Measurements from ENCODE around the gene KMT2E.
A peak's percentile ranks its signal among the peaks of the same experiment; 100 is the strongest.

The KMT2E gene

GRCh38 chr7:105101864-105102263, 87.9 kb downstream of the KMT2E start (continued):
- TF ChIP-seq, protein P1, sequence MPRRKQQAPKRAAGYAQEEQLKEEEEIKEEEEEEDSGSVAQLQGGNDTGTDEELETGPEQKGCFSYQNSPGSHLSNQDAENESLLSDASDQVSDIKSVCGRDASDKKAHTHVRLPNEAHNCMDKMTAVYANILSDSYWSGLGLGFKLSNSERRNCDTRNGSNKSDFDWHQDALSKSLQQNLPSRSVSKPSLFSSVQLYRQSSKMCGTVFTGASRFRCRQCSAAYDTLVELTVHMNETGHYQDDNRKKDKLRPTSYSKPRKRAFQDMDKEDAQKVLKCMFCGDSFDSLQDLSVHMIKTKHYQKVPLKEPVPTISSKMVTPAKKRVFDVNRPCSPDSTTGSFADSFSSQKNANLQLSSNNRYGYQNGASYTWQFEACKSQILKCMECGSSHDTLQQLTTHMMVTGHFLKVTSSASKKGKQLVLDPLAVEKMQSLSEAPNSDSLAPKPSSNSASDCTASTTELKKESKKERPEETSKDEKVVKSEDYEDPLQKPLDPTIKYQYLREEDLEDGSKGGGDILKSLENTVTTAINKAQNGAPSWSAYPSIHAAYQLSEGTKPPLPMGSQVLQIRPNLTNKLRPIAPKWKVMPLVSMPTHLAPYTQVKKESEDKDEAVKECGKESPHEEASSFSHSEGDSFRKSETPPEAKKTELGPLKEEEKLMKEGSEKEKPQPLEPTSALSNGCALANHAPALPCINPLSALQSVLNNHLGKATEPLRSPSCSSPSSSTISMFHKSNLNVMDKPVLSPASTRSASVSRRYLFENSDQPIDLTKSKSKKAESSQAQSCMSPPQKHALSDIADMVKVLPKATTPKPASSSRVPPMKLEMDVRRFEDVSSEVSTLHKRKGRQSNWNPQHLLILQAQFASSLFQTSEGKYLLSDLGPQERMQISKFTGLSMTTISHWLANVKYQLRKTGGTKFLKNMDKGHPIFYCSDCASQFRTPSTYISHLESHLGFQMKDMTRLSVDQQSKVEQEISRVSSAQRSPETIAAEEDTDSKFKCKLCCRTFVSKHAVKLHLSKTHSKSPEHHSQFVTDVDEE (CRISPR knock-in tag; IDR thresholded peaks at IDR 0.05): no peak

- ATAC-seq: no peak; the same call in 2 of the 3 replicates
- TF ChIP-seq ISL1 (CRISPR knock-in tag; IDR thresholded peaks at IDR 0.05): 0 out of 2 replicates have a peak, but pooled peaks have one; percentile 10
- no peak for TF ChIP-seq CSDC2 (CRISPR knock-in tag; IDR thresholded peaks at IDR 0.05)
- no peak for TF ChIP-seq ZNF70 (CRISPR knock-in tag; IDR thresholded peaks at IDR 0.05)
- peak; percentile 18; the same call in 1 of the 2 replicates for TF ChIP-seq TCF4 (CRISPR knock-in tag; IDR thresholded peaks at IDR 0.05; ENCODE audit: borderline replicate concordance)
- TF ChIP-seq SNAI2 (CRISPR knock-in tag; IDR thresholded peaks at IDR 0.05): no peak
- no peak for TF ChIP-seq TOX (CRISPR knock-in tag; IDR thresholded peaks at IDR 0.05; ENCODE audit: borderline replicate concordance)
- TF ChIP-seq, protein P2, sequence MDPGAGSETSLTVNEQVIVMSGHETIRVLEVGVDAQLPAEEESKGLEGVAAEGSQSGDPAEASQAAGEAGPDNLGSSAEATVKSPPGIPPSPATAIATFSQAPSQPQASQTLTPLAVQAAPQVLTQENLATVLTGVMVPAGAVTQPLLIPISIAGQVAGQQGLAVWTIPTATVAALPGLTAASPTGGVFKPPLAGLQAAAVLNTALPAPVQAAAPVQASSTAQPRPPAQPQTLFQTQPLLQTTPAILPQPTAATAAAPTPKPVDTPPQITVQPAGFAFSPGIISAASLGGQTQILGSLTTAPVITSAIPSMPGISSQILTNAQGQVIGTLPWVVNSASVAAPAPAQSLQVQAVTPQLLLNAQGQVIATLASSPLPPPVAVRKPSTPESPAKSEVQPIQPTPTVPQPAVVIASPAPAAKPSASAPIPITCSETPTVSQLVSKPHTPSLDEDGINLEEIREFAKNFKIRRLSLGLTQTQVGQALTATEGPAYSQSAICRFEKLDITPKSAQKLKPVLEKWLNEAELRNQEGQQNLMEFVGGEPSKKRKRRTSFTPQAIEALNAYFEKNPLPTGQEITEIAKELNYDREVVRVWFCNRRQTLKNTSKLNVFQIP (CRISPR knock-in tag; IDR thresholded peaks at IDR 0.05; ENCODE audit: borderline replicate concordance, low read depth): no peak
- TF ChIP-seq CREB5 (CRISPR knock-in tag; IDR thresholded peaks at IDR 0.05; ENCODE audit: low read depth): no peak
- TF ChIP-seq, protein P3, sequence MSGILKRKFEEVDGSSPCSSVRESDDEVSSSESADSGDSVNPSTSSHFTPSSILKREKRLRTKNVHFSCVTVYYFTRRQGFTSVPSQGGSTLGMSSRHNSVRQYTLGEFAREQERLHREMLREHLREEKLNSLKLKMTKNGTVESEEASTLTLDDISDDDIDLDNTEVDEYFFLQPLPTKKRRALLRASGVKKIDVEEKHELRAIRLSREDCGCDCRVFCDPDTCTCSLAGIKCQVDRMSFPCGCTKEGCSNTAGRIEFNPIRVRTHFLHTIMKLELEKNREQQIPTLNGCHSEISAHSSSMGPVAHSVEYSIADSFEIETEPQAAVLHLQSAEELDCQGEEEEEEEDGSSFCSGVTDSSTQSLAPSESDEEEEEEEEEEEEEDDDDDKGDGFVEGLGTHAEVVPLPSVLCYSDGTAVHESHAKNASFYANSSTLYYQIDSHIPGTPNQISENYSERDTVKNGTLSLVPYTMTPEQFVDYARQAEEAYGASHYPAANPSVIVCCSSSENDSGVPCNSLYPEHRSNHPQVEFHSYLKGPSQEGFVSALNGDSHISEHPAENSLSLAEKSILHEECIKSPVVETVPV (CRISPR knock-in tag; IDR thresholded peaks at IDR 0.05): peak; percentile 50; the same call in 1 of the 2 replicates
- TF ChIP-seq BACH2 (CRISPR knock-in tag; IDR thresholded peaks at IDR 0.05; ENCODE audit: borderline replicate concordance): no peak
- peak; percentile 51; the same call in 1 of the 2 replicates for TF ChIP-seq ZNF8 (CRISPR knock-in tag; IDR thresholded peaks at IDR 0.05)
- TF ChIP-seq ZC3H10 (CRISPR knock-in tag; IDR thresholded peaks at IDR 0.05): no peak
- TF ChIP-seq ZFP3 (CRISPR knock-in tag; IDR thresholded peaks at IDR 0.05): no peak
- no peak for TF ChIP-seq ESRRG (CRISPR knock-in tag; IDR thresholded peaks at IDR 0.05)
These were observed 88.8 kb downstream of the KMT2E start for GRCh38 chr7:105102557-105103352.

DNA sequence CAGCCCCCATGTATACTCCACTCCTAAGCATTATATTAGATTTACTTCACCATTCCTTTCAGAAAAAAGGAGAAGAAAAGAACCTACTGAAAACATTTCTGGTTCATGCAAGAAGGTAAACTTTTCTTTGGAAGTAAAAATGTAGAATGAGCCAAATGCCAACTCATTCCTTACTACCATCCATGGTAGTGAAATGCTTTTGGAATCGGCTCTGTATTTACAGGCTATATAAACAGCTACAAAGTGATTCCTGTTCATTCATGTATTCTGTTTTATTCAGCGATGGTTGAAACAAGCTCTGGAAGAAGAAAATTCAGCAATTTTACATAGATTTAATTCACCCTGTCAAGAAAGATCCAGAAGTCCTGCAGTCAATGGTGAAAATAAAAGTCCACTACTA, 91.6 kb downstream of the KMT2E start:
- ATAC-seq: no peak
- no peak for TF ChIP-seq ARNTL (CRISPR knock-in tag; IDR thresholded peaks at IDR 0.05; ENCODE audit: borderline replicate concordance, low read depth)
- no peak for TF ChIP-seq ESRRG (CRISPR knock-in tag; IDR thresholded peaks at IDR 0.05)
- no peak for TF ChIP-seq TOX (CRISPR knock-in tag; IDR thresholded peaks at IDR 0.05; ENCODE audit: borderline replicate concordance)
- TF ChIP-seq OSR1 (CRISPR knock-in tag; IDR thresholded peaks at IDR 0.05): no peak
- no peak for TF ChIP-seq PATZ1 (CRISPR knock-in tag; IDR thresholded peaks at IDR 0.05; ENCODE audit: borderline replicate concordance)
- no peak for TF ChIP-seq RARB (CRISPR knock-in tag; IDR thresholded peaks at IDR 0.05)
- no peak for TF ChIP-seq ZNF565 (CRISPR knock-in tag; conservative IDR thresholded peaks at IDR 0.05; ENCODE audit: low read depth)
- TF ChIP-seq, protein P3 (CRISPR knock-in tag; IDR thresholded peaks at IDR 0.05): no peak
- no peak for TF ChIP-seq ZNF70 (CRISPR knock-in tag; IDR thresholded peaks at IDR 0.05)
- no peak for TF ChIP-seq TCF4 (CRISPR knock-in tag; IDR thresholded peaks at IDR 0.05; ENCODE audit: borderline replicate concordance)
- TF ChIP-seq, protein P1 (CRISPR knock-in tag; IDR thresholded peaks at IDR 0.05): no peak
- TF ChIP-seq, protein P2 (CRISPR knock-in tag; IDR thresholded peaks at IDR 0.05; ENCODE audit: borderline replicate concordance, low read depth): no peak
- no peak for TF ChIP-seq ZNF8 (CRISPR knock-in tag; IDR thresholded peaks at IDR 0.05)

All from SK-N-SH treated with all-trans-retinoic acid at 6 μM for 48 hours (cell line).